Left lung (tissue), 10 donors: Measurements from ENCODE around the gene NFRKB. TPM values are rescaled to one million over a fixed set of nuclear protein-coding genes. Genes with fewer than 3 reads are reported as not detected.

Source experiments
- ATAC-seq: fragments of 200-7000 bp; cut with Tn5 transposase; one replicate; pipeline ENCODE4 v1.9.1; 2020; ENCODE audit warnings: moderate library complexity
- DNase-seq, 4 donors: peaks; one replicate each; pipeline ENCODE4 v3.0.0-alpha.2; 2013 to 2020
- H3K27ac ChIP-seq, 2 donors: fragments of 200-600 bp; sonication (generic) in 1 of 2; one replicate each; pipeline versions ENCODE4 v1.5.0 to v1.8.0; 2020 to 2021
- H3K27me3 ChIP-seq, 2 donors: fragments of 200-600 bp; sonication (generic) in 1 of 2; one replicate each; pipeline versions ENCODE4 v1.5.0 to v1.8.0; 2020 to 2021
- H3K36me3 ChIP-seq, 2 donors: fragments of 200-600 bp; sonication (generic) in 1 of 2; one replicate each; pipeline versions ENCODE4 v1.5.0 to v1.8.0; 2020 to 2021
- H3K4me1 ChIP-seq, 2 donors: fragments of 200-600 bp; one replicate each; pipeline ENCODE4 v1.8.0; 2021
- H3K4me3 ChIP-seq, 2 donors: fragments of 200-600 bp; sonication (generic) in 1 of 2; one replicate each; pipeline versions ENCODE4 v1.5.0 to v1.8.0; 2020 to 2021; ENCODE audit warnings: mild to moderate bottlenecking in 1 of 2
- H3K9me3 ChIP-seq, 2 donors: fragments of 200-600 bp; sonication (generic) in 1 of 2; one replicate each; pipeline versions ENCODE4 v1.5.0 to v1.8.0; 2020 to 2021
- intact Hi-C, 2 donors: fragments of 100-400 bp; cut with DNase I; formaldehyde crosslinking; loops; one replicate each; pipeline versions ENCODE4 v1.11.2 to v1.14.2; 2022
- polyA plus RNA-seq, 6 donors: library from polyadenylated mRNA; unstranded; fragments of 120-200 nt; gene quantifications; one replicate each; pipeline ENCODE4 v1.2.1, GENCODE V29; 2013; ENCODE audit not compliant: insufficient read length in 6 of 6
- total RNA-seq, 2 donors: library from RNA; stranded (reverse); fragmentation: NEBNext Ultra II Directional; extraction: Animal tissue kit (Norgen Biotek cat#: 25700); gene quantifications; one replicate each; pipeline ENCODE4 v1.2.1, GENCODE V29; 2021
- TF ChIP-seq, protein P1 (sequence below), 2 donors: fragments of 200-600 bp; sonication (generic) in 1 of 2; IDR thresholded peaks; one replicate each; pipeline versions ENCODE4 v1.5.0 to v1.8.0; 2021; ENCODE audit warnings: antibody characterized with exemption in 2 of 2
- donor health status: DM: no; HTN: yes; CAD: no.
- donor health status: DM: no; HTN: no; CAD: no.

Gene NFRKB
- total and polyA plus RNA-seq, 8 donors: 21.5 to 53.3 (median 42.5) TPM

DNA sequence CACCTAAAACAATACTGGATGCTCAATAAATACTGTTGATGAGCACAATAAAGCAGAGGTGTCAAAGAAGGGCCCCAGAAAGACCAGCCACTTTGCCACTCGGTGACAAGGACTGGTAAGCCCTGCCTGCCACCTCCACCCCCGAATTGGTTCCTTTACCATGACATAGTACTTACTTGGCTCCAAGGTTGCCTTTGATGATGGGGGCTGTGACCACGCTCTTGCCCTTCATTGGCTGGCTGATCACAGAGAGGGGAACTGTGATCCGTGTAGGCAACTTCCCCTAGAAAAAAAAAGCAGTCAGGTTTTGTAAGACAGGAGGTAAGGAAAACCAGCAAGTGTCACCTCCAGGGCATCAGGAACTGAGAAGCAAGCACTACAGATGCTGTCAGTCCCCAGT lies 29.7 kb downstream of the NFRKB start:
- peaks cover 0 to 6% of the 10 kb centered on the region in 2 donors for H3K4me1 ChIP-seq
- H3K4me3 ChIP-seq: no peak overlapping the region
- ATAC-seq (no peak), DNase-seq (no peak)
- intact Hi-C loops: no loop called here
- H3K27ac ChIP-seq: no peak overlapping the region
- H3K36me3 ChIP-seq: peaks cover 0 to 98% of the 10 kb centered on the region in 2 donors
- TF ChIP-seq, protein P1, sequence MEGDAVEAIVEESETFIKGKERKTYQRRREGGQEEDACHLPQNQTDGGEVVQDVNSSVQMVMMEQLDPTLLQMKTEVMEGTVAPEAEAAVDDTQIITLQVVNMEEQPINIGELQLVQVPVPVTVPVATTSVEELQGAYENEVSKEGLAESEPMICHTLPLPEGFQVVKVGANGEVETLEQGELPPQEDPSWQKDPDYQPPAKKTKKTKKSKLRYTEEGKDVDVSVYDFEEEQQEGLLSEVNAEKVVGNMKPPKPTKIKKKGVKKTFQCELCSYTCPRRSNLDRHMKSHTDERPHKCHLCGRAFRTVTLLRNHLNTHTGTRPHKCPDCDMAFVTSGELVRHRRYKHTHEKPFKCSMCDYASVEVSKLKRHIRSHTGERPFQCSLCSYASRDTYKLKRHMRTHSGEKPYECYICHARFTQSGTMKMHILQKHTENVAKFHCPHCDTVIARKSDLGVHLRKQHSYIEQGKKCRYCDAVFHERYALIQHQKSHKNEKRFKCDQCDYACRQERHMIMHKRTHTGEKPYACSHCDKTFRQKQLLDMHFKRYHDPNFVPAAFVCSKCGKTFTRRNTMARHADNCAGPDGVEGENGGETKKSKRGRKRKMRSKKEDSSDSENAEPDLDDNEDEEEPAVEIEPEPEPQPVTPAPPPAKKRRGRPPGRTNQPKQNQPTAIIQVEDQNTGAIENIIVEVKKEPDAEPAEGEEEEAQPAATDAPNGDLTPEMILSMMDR (IDR thresholded peaks at IDR 0.05): no peak
- no peaks in the 10 kb centered on the region for H3K27me3 ChIP-seq
- no peaks in the 10 kb centered on the region for H3K9me3 ChIP-seq

DNA sequence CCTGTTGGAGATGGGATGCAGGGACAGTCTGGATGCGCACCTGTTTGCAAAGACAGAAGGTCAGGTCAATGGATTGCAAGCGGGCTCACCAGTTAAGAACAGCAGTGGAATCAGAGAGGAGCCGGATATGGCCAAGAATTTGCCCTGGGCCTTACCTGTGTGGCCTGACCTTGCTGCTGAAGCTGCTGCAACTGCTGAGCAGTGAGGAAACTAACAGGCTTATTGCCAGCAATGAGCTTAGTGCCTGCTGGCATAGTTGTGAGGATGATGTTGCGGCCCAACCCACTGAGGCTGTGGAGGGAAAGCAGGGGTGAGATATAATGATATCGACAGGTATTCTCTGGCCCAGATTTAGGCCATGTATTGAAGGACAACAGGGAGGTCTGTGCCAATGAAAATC lies 30.6 kb downstream of the NFRKB start:
- peaks cover 0 to 6% of the 10 kb centered on the region in 2 donors for H3K4me1 ChIP-seq
- no peaks in the 10 kb centered on the region for H3K27me3 ChIP-seq
- no peaks in the 10 kb centered on the region for H3K9me3 ChIP-seq
- H3K4me3 ChIP-seq: no peak overlapping the region
- H3K36me3 ChIP-seq: peaks cover 0 to 98% of the 10 kb centered on the region in 2 donors
- intact Hi-C loops: no loop called here
- TF ChIP-seq, protein P1 (IDR thresholded peaks at IDR 0.05): no peak
- no peak for DNase-seq
- ATAC-seq: no peak
- H3K27ac ChIP-seq: no peak overlapping the region

DNA sequence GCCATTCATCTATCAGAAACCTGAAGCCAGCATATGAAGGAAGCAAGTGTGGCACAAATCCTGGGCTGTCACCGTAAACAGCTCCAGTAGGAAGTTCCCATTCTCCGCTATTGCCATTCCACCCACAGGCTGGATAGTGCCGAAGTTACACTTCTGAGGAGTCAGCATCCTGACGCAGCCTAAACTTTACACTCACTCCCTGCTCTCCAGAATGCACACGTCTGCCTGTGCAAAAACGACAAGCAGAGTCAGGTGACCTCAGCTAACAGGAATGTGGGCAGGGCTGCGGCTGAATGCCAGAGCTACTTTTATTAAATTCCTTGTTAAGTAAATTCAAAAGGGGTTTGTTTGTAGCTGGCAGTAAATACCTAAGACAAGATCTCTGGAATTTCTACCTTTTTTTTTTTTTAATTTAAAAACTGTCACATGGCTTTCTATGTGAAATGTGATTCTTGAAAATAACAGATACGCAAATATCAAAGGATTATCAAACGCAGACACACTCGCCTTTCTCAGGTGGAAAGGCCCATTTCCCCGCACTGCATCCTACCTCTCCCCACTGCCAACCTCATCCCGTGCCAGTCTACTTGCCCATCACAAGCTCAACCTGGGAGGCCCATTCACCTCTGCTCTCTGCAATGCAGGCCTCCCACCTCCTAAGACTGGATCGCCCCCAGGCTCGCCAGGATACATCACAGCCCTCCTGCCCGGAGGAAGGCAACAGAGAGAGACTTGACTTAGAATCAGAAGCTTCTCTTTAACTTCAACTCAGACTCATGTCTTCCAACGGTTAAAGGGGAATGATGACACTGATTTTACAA lies 33.5 kb downstream of the NFRKB start:
- Histone ChIP-seq H3K27me3 (no peaks in the 10 kb centered on the region), H3K36me3 (peaks cover 0 to 84% of the 10 kb centered on the region in 2 donors), H3K4me3 (peak overlapping the region in 1 of 2 donors; percentile 7), H3K27ac (peak overlapping the region; percentile 51 to 74), H3K4me1 (peaks cover 0 to 6% of the 10 kb centered on the region in 2 donors), H3K9me3 (no peaks in the 10 kb centered on the region)
- peak in 3 of 4 donors; percentile 36 to 80 (median 77) for DNase-seq
- intact Hi-C loops: no loop called here
- ATAC-seq: peak; percentile 96
- TF ChIP-seq, protein P1 (IDR thresholded peaks at IDR 0.05): no peak

DNA sequence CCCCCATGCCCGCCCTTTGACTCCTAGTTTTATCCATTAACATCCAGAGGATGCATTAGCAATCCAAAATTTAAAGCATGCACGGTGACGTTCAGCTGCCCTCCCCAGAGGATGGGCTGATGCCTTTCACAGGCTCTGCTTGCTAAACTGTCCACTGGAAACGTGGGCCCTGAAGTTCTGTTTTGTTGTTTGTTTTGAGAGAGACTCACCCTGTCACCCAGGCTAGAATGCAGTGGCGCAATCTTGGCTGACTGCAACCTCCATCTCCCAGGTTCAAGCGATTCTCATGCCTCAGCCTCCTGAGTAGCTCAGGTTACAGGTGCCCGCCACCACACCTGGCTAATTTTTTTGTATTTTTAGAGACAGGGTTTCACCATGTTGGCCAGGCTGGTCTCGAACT lies 39.3 kb downstream of the NFRKB start:
- H3K27ac ChIP-seq: no peak overlapping the region
- intact Hi-C loops: no loop called here
- no peaks in the 10 kb centered on the region for H3K9me3 ChIP-seq
- H3K4me3 ChIP-seq: no peak overlapping the region
- no peak for DNase-seq
- peaks cover 0 to 27% of the 10 kb centered on the region in 2 donors for H3K36me3 ChIP-seq
- TF ChIP-seq, protein P1 (IDR thresholded peaks at IDR 0.05): no peak
- H3K27me3 ChIP-seq: no peaks in the 10 kb centered on the region
- peaks cover 7 to 15% of the 10 kb centered on the region in 2 donors for H3K4me1 ChIP-seq
- no peak for ATAC-seq

DNA sequence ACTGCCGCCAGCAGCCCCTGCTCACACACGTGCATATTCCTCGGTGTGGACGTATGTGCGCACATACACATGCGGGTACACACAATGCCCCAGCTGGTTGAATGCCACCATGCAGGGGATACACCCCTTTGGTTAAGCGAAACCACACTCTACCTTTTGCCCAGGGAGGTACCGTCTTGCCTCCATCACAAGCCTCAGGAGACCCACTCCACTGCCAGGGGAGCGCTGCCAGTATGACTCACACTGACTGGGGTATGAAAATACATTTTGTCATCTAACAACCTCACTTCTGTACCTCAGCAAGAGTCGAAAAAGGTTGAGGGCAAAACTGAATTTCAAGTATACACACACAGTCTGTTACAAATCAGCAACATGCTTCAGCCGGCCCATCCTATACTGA lies 40.3 kb downstream of the NFRKB start:
- H3K4me3 ChIP-seq: no peak overlapping the region
- H3K9me3 ChIP-seq: no peaks in the 10 kb centered on the region
- DNase-seq: no peak
- no peak overlapping the region for H3K27ac ChIP-seq
- ATAC-seq: no peak
- peaks cover 0 to 18% of the 10 kb centered on the region in 2 donors for H3K36me3 ChIP-seq
- TF ChIP-seq, protein P1 (IDR thresholded peaks at IDR 0.05): no peak
- intact Hi-C loops: no loop called here
- peaks cover 7 to 15% of the 10 kb centered on the region in 2 donors for H3K4me1 ChIP-seq
- H3K27me3 ChIP-seq: no peaks in the 10 kb centered on the region
